Posterior vena cava (tissue), 2 donors: ENCODE results near the gene COTL1. TPM values are rescaled to one million over a fixed set of nuclear protein-coding genes. Genes with fewer than 3 reads are reported as not detected.

ENCODE experiments used
- DNase-seq: peaks from one replicate; pipeline ENCODE4 v3.0.0-alpha.2; 2020; ENCODE audit warnings: low spot score
- intact Hi-C, 2 donors: fragments of 100-400 bp; cut with DNase I; formaldehyde crosslinking; loops; one replicate each; pipeline versions ENCODE4 v1.14.1 to v1.14.2; 2022 to 2023
- total RNA-seq, 2 donors: library from RNA; stranded (reverse); fragmentation: NEBNext Ultra II Directional; extraction: Animal tissue kit (Norgen Biotek cat#: 25700); gene quantifications; one replicate each; pipeline ENCODE4 v1.2.1, GENCODE V29; 2021
- donor health status: DM: yes; HTN: yes; CAD: no.
- donor health status: DM: yes; HTN: yes; CAD: no.

Gene COTL1
- total RNA-seq, 2 donors from 2014 or later: 55.0 to 66.0 TPM

DNA sequence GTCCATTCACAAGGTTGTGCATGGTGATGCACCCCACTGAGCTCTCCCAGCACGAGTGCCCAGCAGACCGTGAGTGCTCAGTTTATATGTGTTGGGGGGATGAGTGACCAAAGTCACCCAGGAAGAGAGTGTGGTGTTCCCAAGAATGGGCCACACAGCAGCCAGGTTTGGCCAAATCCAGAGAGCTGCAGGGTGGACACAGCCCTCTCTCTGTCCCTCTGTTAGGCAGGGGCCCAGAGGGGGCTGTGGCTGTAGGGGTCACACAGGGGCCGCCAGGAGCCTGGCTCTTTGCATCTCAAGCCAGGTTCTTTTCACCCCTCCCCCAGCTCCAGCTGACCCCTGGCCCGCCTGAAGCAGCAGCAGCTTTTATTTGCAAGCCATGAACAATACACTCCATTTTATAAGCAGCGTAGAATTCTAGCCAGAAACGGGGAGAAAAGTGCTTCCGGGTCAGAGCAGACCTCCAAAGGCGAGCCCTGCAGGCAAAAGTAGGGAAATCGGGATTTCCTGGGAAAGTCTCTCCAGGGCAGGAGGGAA lies 13.3 kb downstream of the COTL1 start:
- DNase-seq: no peak
- intact Hi-C loops: no loop called here

DNA sequence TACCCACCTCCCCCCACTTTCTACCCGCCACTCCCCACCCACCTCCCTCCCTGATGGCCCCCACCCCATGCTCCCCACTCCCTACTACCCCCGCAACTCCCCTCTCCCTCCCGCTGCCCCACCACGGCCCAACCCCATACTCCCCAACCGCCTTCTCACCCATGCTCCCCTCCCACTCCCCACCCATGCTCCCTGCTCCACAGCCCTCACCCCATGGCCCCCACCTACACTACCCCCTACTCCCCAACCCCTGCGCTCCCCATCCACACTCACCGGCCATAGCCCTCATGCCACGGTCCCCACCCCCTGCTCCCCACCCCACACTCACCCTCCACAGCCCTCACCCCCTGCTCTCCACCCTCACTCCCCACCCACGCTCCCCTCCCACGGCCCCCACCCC lies 13.9 kb downstream of the COTL1 start:
- DNase-seq: no peak
- intact Hi-C loops: no loop called here

DNA sequence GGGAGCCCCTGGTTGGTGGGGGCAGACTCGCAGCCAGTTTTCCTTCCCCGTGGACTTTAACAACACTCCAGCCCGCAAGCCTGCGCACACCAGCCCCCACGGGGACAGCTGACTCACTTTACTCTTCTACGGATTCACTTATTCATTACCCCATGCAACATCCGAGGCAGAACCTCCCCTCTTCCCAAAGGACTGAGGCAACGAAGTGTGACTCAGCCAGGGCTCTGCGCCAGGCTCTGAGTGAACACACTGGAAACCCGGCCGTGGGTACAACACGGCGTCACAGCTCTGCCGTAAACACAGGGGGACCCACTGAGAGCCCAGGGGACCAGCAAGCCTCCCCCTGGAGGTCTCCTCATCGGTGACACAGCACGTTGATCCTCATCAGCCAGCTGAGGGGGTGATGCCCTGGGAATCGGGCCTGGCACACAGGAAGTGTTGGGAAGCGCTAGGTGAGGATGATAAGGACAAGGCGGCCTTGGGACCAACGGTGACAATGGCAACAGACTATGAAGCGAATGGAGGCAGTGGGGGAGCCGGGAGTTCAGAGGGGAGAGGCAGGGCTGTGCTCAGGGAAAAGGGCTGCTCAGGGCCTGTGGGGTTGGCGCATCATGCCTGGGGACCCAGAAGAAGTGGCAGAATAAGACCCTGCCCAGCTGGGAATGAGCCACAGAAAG lies 14.6 kb downstream of the COTL1 start:
- intact Hi-C loops: no loop called here
- peak; percentile 98 for DNase-seq

DNA sequence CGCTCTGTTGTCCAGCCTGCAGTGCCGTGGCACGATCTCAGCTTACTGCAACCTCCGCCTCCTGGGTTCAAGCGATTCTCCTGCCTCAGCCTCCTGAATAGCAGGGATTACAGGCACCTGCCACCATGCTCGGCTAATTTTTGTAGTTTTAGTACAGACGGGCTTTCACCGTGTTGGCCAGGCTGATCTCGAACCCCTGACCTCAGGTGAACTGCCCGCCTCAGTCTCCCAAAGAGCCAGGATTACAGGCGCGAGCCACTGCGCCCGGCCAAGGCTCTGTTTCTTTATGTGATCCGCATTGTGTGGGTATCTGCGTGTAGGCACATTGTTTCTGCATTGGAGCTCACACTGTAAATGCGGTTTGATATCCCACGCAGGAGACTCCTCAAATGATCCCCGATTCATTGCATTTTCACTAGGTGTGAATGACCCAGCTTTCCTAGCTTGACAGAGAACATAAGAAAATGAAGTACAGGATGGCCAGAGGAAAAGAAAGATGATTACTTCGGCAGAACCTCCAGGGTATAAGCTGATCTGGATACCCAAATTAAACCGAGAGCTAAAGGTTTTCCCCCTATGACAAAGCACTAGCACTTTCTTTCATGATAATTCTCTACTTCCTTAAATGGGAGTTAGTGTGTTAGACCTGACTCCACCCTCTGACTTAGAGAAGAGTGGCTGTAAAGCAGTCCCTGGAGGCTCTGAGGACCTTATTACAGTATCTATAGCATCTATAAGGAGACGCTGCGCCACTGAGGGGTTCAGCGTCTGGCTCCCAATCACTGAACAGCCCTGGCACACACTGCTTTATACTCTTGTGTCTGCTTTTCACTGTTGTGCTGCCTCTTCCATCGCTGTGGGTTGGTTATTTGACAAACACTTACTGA lies 17.3 kb downstream of the COTL1 start:
- DNase-seq: no peak
- intact Hi-C loops: no loop called here

DNA sequence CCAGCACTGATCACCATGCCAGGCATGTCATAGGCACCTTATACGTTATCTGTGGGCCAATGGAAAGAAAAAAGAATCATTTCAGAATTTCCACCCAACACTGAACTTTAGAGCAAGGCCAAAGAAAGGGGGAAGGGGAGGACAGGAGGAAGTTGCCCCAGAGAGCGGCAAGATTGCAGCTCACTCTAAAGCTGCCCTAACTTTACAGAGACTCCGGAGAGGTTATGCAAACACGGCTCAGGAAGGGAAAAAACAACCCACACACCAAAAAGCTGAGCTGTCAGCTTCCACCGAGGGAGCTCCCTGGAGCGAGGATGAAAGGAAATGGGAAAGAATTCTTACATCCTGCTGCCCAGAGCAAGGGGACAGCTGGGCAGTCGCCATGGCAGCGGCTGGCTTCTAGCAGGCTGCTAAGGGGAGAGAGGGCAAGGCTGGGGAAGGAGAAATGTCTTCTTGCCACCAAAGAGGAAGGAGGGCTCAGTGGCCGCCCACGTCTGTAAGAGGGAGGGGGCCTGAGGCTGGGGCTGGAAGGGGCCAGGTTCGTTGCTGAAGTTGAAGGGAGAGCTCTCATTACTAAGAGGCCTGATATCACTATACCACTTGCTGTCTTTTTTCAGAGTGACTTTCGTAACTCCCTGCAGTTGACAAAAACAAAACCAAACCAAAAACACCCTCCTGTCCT lies 18.2 kb downstream of the COTL1 start:
- intact Hi-C loops: no loop called here
- peak; percentile 90 for DNase-seq

DNA sequence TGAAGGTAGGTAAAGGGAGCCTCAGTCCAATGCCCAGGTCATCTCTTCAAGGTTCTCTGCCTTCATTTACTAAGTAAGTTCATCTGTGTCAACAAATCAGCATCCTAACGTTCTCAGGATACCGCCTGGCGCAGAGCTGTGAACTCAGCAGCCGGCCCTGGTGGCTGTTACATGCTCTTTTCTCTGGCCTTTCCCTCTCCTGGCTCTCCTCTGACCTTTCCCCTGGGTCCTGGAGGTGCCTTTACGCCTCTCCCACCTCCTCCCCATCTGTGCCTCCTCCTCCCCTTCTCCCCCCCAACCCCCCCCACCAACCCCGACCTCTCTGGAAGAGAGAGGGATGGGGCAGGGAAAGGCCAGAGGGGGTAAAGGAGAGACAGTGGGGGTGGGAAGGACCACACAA lies 19.5 kb downstream of the COTL1 start:
- DNase-seq: no peak
- intact Hi-C loops: no loop called here

DNA sequence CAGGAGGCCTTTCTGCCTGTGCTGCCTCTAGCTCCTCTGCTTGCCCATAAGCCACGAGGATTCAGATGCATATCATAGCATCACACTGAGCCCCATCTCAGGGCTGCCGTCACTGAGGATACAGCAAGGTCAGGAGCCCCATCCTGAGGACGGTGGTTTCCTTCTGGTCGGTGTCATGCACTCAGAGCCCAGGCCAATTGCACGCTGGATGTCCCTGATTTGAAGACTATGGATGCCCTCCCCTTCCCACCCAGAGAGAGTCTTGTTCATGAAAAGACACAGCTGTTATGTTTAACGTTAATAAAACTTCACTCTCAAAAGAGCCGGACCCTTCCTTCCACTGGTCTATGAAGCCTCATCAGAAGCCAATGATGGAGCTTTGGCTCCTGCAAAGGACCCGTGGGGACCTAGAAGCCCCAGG lies 19.9 kb downstream of the COTL1 start:
- intact Hi-C loops: no loop called here

DNA sequence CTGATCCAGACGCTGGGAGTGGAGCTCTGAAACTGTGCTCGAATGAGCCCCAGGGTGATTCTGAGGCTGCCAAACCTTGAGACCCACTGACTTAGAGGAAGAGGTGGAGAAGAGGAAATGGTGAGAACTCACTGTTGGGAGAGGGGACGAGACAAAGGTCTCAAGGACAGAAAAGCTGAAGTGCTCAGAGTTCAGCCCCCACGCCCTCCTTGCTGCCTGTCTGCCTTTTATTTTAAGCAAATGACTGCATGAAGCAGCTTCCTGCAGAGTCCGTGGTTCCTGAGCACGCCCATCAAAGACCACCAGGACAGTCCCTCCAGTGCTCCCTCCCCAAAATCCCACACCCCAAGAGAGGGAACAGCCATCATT lies 20.4 kb downstream of the COTL1 start:
- DNase-seq: no peak
- intact Hi-C loops: no loop called here

More for the DNA sequence above, 19.9 kb downstream of the COTL1 start:
- DNase-seq: no peak

DNA sequence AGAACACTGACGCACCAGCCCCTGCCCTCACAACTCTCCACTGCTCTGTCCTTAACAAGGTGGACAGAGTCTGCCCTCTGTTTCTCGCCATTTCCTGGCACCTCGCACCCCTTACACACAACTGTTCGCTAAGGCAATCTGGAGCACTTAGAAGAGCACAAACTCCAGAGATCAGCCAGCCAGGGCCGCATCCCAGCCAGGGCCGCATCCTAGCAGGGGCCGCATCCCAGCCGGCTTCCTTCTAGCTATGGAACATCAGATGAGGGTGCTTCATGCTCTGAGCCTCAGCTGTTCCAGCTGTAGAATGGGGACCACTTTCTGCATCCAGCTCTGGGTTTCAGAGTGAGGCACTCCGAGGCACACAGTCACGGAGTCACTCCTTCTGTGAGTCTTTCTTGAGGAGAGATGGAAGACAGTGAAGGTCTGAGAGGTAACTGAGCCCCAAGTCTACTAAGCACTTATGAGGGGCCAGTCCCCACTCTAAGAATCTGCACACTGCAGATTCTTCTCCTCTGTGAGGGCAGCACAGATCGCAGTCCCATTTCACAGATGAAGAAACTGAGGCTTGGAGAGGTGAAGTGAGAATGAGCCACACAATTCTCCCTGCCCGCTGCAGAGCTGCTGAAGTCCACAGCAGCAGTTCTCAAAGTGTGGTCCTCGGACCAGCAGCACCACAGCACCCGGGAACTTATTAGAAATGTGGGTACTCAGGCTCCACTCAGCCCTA lies 20.9 kb downstream of the COTL1 start:
- intact Hi-C loops: no loop called here
- no peak for DNase-seq

DNA sequence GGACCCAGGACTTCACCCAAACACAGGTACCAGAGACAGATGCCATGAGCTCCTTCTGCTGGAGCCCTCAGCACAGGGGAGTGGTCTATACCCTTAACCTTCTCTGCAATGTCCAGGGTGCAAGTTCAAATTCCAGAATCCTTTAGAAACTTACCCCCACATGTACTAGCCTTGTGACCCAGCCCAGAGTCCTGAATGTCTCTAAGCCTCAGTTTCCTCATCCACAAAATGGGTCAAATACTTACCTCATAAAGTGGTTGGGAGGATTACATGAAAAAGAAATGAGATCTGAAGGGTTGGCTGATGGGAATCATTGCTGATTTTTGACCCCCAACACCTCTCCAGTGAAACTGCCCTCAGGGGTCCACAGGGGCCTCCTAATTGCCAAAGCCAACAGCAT lies 21.7 kb downstream of the COTL1 start:
- DNase-seq: no peak
- intact Hi-C loops: no loop called here

DNA sequence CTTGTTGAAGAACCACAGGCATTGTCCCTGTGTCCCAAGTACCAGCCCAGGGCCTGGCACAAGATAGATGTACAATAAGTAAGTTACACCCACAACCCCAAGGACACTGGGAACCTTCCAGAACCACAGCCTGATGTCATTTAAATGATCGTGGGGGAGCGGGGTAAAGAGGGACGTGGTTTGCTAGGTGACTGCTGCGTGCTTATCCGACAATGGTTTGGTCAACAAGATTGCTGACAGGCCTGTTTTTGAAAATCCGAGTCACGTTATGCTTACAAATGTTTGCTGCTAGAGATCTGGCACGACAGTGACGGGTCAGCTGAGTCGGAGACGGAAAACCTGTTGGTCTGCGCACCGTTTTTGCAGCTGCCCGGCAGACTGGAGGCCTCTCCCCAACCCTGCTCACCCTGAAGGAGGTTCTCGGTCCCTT lies 22.8 kb downstream of the COTL1 start:
- no peak for DNase-seq
- intact Hi-C loops: no loop called here

DNA sequence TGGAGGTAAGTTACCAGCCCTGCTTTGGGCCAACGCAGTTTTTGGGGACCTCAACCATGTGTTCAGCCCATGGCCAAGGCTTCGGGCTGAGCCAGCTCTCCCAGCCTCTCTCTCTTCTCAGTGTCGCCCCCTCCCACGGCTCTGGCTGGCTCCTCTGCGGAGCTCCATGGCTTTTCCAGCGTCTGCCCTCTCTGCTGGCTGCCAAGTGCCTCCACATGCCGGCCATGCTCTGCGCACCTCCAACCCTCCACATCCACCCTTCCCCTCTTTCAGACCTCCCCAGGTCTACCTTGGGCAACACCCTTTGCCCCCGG lies 23.2 kb downstream of the COTL1 start:
- intact Hi-C loops: no loop called here
- no peak for DNase-seq

DNA sequence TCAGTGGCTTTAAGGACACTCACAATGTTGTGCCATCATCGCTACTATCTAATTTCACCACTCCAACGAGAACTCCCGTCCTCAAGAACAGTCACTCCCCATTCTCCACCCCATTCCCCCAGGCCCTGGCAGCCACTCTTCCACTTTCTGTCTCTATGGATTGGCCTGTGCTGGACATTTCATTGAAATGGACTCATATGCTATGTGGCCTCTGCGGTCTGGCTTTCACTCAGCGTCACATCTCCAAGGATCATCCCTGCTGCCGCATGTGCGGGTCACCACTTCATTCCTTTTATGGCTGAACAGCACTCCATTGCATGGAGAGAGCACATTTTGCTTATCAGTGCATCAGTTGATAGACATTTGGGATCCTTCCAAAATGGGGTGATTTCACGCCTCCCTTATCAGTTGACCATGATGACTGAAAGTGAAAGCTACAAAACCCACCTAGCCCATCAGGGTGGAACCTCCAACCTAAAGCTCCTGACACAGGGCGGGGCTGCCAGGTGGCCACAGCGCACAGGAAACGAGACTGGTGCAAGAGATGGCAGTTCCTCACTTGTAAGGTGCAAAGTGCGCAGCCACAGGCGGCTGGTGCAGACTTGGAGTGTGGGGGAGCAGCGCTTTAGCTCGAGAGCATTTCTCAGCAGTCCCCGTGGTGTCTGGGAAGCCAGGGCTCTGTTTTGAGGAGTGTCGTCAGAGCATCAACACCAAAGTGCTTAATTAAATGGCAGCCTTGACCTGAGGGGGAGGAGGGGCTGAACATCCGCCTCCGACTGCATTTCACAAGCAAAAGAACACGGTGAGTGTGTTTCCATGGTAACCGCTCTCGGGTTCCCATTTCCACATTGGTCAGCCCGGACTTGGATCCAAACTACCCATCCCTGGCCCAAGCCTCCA lies 23.8 kb downstream of the COTL1 start:
- peak; percentile 88 for DNase-seq
- intact Hi-C loops: no loop called here

DNA sequence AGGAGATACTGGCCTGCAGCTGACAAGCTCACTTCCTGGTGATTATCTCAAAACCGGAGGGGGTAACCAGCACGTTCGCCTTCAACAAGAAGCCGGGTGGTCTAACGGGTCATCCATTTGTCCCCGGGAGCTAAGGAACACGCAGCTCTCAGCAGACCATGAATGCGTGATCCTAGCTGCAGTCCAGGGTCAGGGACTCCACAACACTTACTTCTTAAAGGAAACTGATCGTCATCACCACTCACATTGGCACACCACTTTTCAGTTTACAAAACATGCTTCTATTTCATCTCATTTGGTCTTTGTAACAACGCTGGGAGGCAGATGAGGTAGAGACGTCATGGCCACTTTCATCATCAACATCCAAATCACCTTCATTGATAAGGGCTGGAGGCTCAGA lies 25.2 kb downstream of the COTL1 start:
- DNase-seq: no peak
- intact Hi-C loops: no loop called here

DNA sequence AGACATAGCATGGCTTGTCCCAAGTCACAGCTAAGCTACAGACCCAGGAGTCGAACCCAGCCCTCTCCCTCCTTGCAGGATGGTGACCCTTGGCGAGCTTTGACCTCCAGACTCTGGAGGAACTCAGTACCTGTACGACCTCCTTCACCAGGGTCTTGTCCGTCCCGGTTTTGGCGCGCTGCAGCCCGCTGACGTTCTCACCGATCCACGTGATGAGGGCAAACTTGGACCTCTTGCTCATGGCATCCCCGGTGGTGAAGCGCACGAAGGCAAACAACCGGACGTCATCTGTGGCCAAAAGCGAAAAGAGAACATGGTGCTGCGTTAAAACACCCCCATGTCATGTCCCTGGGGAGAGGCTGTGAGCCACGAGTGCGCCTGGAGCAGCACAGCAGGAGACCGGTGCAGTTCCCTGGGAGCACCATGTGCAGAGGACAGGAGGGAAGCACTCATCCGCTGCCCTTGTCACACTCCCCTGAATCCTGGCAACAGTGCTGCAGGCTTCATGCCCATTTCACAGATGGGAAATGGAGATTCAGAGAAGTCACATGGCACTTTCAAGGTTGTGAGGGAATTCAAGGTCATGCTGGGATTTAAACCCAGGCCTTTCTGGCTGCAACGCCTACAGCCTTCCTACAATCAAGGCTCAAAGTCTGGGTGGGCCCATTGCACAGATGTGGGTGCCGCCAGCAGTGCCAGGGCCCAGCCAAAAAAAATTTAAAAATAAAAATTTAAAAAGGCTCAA lies 27.7 kb downstream of the COTL1 start:
- no peak for DNase-seq
- intact Hi-C loops: no loop called here

DNA sequence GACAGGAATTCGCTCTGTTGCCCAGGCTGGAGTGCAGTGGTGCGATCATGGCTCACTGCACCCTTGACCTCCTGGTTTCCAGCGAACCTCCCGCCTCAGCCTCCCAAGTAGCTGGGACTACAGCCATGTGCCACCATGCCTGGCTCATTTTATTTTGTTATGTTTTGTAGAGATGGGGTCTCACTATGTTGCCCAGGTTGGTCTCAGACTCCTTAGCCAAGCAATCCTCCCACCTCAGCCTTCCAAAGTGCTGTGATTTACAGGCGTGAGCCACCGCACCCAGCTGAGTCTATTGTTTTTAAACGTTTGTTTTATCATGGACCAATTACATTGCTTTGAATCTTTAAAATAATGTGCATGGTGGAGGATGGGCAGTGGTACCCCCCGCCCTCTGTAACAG lies 28.9 kb downstream of the COTL1 start:
- intact Hi-C loops: no loop called here
- DNase-seq: no peak

DNA sequence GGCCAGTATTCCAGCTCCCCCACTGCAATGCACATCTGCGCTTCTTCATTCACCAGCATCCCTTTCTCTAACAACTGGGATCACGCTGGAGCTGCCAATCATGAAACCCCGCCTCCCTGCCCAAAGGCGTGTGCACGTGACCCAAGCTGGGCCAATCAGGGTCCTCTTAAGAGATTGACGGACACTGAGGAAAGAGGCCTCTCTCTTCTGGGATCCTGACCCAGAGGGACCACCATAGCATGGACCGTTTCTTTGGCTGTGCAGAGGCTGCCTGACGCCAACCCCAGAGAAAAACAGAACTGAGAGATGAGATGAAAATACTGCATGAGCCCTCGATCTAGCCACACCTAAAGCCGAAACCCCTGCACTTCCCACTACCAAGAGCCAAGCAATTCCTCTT lies 32.0 kb downstream of the COTL1 start:
- no peak for DNase-seq
- intact Hi-C loops: no loop called here

DNA sequence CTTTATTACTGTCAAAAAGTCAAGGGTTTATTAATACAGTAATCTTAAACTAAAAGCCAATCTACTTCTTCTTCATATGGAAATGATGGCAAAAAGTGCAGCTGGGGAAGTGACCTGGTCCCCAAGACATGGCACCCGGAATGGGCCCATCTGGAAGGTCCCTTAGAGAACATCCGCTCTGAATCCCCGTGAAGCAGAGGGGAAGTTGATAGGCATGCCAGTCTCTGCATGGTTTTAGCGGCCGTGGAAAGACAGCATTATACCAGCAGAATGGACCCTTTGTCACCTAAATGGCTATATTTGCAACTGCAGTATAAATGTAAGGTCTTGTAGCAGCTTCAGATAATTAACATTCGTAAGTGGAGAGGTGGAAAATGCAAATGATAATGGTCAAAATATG lies 32.4 kb downstream of the COTL1 start:
- intact Hi-C loops: no loop called here
- no peak for DNase-seq
